IMR-90 (cell line): ENCODE data around the gene SLITRK1. TPM values are rescaled to one million over a fixed set of nuclear protein-coding genes. Genes with fewer than 3 reads are reported as not detected.

Source experiments
- ATAC-seq: fragments of 200-7000 bp; cut with Tn5 transposase; 2 replicates; pipeline ENCODE4 v1.9.1; 2020; ENCODE audit warnings: low read depth, mild to moderate bottlenecking, moderate library complexity
- BruUV-seq: library from RNA; stranded (reverse); fragments of 400-500 nt; replicated peaks from 2 replicates; lab custom pipeline; 2021; lab: Mats Ljungman, UMichigan
- CTCF ChIA-PET: fragments of 300-600 bp; formaldehyde crosslinking; extraction: SDS; loops from one replicate; lab custom pipeline; 2021; ENCODE audit warnings: antibody characterized with exemption; lab: Yijun Ruan, JAX
- POLR2A ChIA-PET: fragments of 300-600 bp; sonication (Branson Sonifier 250); formaldehyde crosslinking; loops from one replicate; lab custom pipeline; 2022; ENCODE audit warnings: antibody characterized with exemption; ENCODE audit not compliant: unreplicated experiment; lab: Charles Lee
- DNase-seq: peaks from one replicate; pipeline ENCODE4 v3.0.0; 2013
- H2AFZ ChIP-seq: replicated peaks from 2 replicates; pipeline ENCODE3; 2013; ENCODE audit warnings: low read length, mild to moderate bottlenecking; ENCODE audit not compliant: poor library complexity
- H2AK5ac ChIP-seq: 2 replicates; pipeline ENCODE4 v1.6.1; 2013; ENCODE audit warnings: low read depth, low read length, inconsistent platforms
- H2AK9ac ChIP-seq: replicated peaks from 2 replicates; pipeline ENCODE3; 2013; ENCODE audit warnings: mild to moderate bottlenecking, low read depth, low read length, moderate library complexity; ENCODE audit not compliant: poor library complexity
- H2BK120ac ChIP-seq: 2 replicates; pipeline ENCODE4 v1.6.1; 2013; ENCODE audit warnings: low read depth, low read length, inconsistent platforms
- H2BK15ac ChIP-seq: 3 replicates; pipeline ENCODE4 v1.6.1; 2013; ENCODE audit warnings: low read depth, low read length, inconsistent platforms
- H2BK20ac ChIP-seq: 2 replicates; pipeline ENCODE4 v1.6.1; 2013; ENCODE audit warnings: low read depth, mild to moderate bottlenecking, inconsistent platforms, low read length, moderate library complexity
- H2BK5ac ChIP-seq: 2 replicates; pipeline ENCODE4 v1.6.1; 2013; ENCODE audit warnings: mild to moderate bottlenecking, low read depth, low read length, inconsistent platforms; ENCODE audit not compliant: poor library complexity, severe bottlenecking
- H3K14ac ChIP-seq: replicated peaks from 2 replicates; pipeline ENCODE4 v1.6.1; 2013; ENCODE audit warnings: low read depth, low read length, inconsistent platforms
- H3K18ac ChIP-seq: 2 replicates; pipeline ENCODE4 v1.6.1; 2013; ENCODE audit warnings: low read depth, low read length, control low read depth
- H3K23ac ChIP-seq: 2 replicates; pipeline ENCODE4 v1.6.1; 2013; ENCODE audit warnings: low read depth, low read length, inconsistent platforms
- H3K27ac ChIP-seq: 2 replicates; pipeline ENCODE4 v1.5.1; 2013; ENCODE audit warnings: mild to moderate bottlenecking, control low read depth, low read length; ENCODE audit not compliant: insufficient read depth
- H3K27me3 ChIP-seq: 2 replicates; pipeline ENCODE4 v1.6.1; 2013; ENCODE audit warnings: low read length; ENCODE audit not compliant: control insufficient read depth, insufficient read depth
- H3K36me3 ChIP-seq: 2 replicates; pipeline ENCODE4 v1.6.1; 2013; ENCODE audit warnings: low read length, mixed read lengths; ENCODE audit not compliant: control insufficient read depth, insufficient read depth
- H3K4ac ChIP-seq: 2 replicates; pipeline ENCODE4 v1.6.1; 2013; ENCODE audit warnings: low read depth, low read length, inconsistent platforms
- H3K4me1 ChIP-seq: 2 replicates; pipeline ENCODE4 v1.6.1; 2013; ENCODE audit warnings: low read length, mixed read lengths; ENCODE audit not compliant: control insufficient read depth, insufficient read depth
- H3K4me2 ChIP-seq: 2 replicates; pipeline ENCODE4 v1.6.1; 2013; ENCODE audit warnings: low read depth, mild to moderate bottlenecking, control low read depth, low read length, moderate library complexity
- H3K4me3 ChIP-seq: 2 replicates; pipeline ENCODE4 v1.5.1; 2013; ENCODE audit warnings: low read depth, mild to moderate bottlenecking, control low read depth, low read length, moderate library complexity; ENCODE audit not compliant: insufficient read depth
- H3K56ac ChIP-seq: 2 replicates; pipeline ENCODE4 v1.6.1; 2013; ENCODE audit warnings: low read length, inconsistent platforms; ENCODE audit not compliant: insufficient read depth; ENCODE audit errors: extremely low read depth
- H3K79me1 ChIP-seq, 2 experiments: 2 replicates each; pipeline ENCODE4 v1.6.1; 2013; ENCODE audit warnings: low read length in 2 of 2, inconsistent platforms in 1 of 2, low read depth in 1 of 2
- H3K9ac ChIP-seq: 2 replicates; pipeline ENCODE4 v1.6.1; 2013; ENCODE audit warnings: low read depth, low read length, control low read depth
- H3K9me1 ChIP-seq: 2 replicates; pipeline ENCODE4 v1.6.1; 2013; ENCODE audit warnings: low read length, inconsistent platforms; ENCODE audit not compliant: insufficient read depth
- H3K9me3 ChIP-seq: 2 replicates; pipeline ENCODE4 v1.6.1; 2013; ENCODE audit warnings: low read length; ENCODE audit not compliant: control insufficient read depth, insufficient read depth
- H4K20me1 ChIP-seq: 2 replicates; pipeline ENCODE4 v1.6.1; 2013; ENCODE audit warnings: low read length, inconsistent platforms; ENCODE audit not compliant: insufficient read depth
- H4K5ac ChIP-seq: 2 replicates; pipeline ENCODE4 v1.6.1; 2013; ENCODE audit warnings: mild to moderate bottlenecking, low read depth, low read length, control low read depth
- H4K8ac ChIP-seq, 2 experiments: 2 replicates each; pipeline ENCODE4 v1.6.1; 2013; ENCODE audit warnings: low read depth in 2 of 2, low read length in 2 of 2, control low read depth in 1 of 2, inconsistent platforms in 1 of 2
- H4K91ac ChIP-seq: 2 replicates; pipeline ENCODE4 v1.6.1; 2013; ENCODE audit warnings: low read depth, low read length, inconsistent platforms; ENCODE audit not compliant: insufficient read depth
- BHLHE40 ChIP-seq: fragments of 150-350 bp; IDR thresholded peaks from 2 replicates; pipeline ENCODE4 v1.6.1; 2016; ENCODE audit warnings: mild to moderate bottlenecking, low read depth, low read length
- CHD1 ChIP-seq: IDR thresholded peaks from 2 replicates; pipeline ENCODE4 v1.6.1; 2012; ENCODE audit warnings: low read depth, low read length, improper control_type of control experiment
- CTCF ChIP-seq: conservative IDR thresholded peaks from 2 replicates; pipeline ENCODE4 v1.5.1; 2012; ENCODE audit warnings: mild to moderate bottlenecking, low read depth, low read length, improper control_type of control experiment
- ELK1 ChIP-seq: fragments of 150-350 bp; IDR thresholded peaks from 2 replicates; pipeline ENCODE4 v1.6.1; 2016; ENCODE audit warnings: low read depth, mild to moderate bottlenecking, low read length, moderate library complexity, borderline replicate concordance
- FOS ChIP-seq: fragments of 150-350 bp; IDR thresholded peaks from 2 replicates; pipeline ENCODE4 v1.6.1; 2016; ENCODE audit warnings: low read depth, low read length
- MAFK ChIP-seq: IDR thresholded peaks from 2 replicates; pipeline ENCODE4 v1.6.1; 2012; ENCODE audit warnings: low read depth, low read length, improper control_type of control experiment
- MAZ ChIP-seq: IDR thresholded peaks from 2 replicates; pipeline ENCODE4 v1.6.1; 2012; ENCODE audit warnings: low read depth, mild to moderate bottlenecking, low read length, improper control_type of control experiment, moderate library complexity, borderline replicate concordance
- MXI1 ChIP-seq: IDR thresholded peaks from 2 replicates; pipeline ENCODE4 v1.6.1; 2012; ENCODE audit warnings: low read depth, mild to moderate bottlenecking, low read length, moderate library complexity, borderline replicate concordance
- POLR2A ChIP-seq: IDR thresholded peaks from 2 replicates; pipeline ENCODE4 v1.6.1; 2012; ENCODE audit warnings: mild to moderate bottlenecking, low read depth, low read length
- RAD21 ChIP-seq: IDR thresholded peaks from 2 replicates; pipeline ENCODE4 v1.6.1; 2012; ENCODE audit warnings: low read length, improper control_type of control experiment
- RFX5 ChIP-seq: IDR thresholded peaks from 2 replicates; pipeline ENCODE4 v1.8.0; 2012; ENCODE audit warnings: low read depth, mild to moderate bottlenecking, low read length, moderate library complexity
- USF2 ChIP-seq: fragments of 150-350 bp; IDR thresholded peaks from 2 replicates; pipeline ENCODE4 v1.6.1; 2017; ENCODE audit warnings: mild to moderate bottlenecking, antibody characterized with exemption, low read length, low read depth
- WGBS, 2 experiments: methylation state at CpG; one replicate each; pipeline versions ENCODE4 v1.1.5 to v1.1.7; 2013; ENCODE audit warnings: missing lambda C conversion rate in 2 of 2; ENCODE audit not compliant: insufficient read length in 1 of 2; ENCODE audit errors: extremely low coverage in 2 of 2; 5-methylcytosine and 5-hydroxymethylcytosine counted together
- dilution Hi-C: fragments of 300-500 bp; cut with HindIII; formaldehyde crosslinking; loops from one replicate; pipeline ENCODE4 v1.14.3; 2018; ENCODE audit warnings: low sequenced_read_pairs; ENCODE audit not compliant: unreplicated experiment
- in situ Hi-C: fragments of 300-500 bp; cut with MboI; formaldehyde crosslinking; loops from 3 replicates; pipeline ENCODE4 v1.14.3; 2019; ENCODE audit warnings: low sequenced_read_pairs, inconsistent platforms, mixed read lengths
- intact Hi-C: fragments of 100-400 bp; cut with micrococcal nuclease; formaldehyde crosslinking; loops from 2 replicates; pipeline ENCODE4 v1.10.0; 2022
- polyA plus RNA-seq, 3 experiments: library from polyadenylated mRNA; depleted of rRNA; stranded (reverse); fragments of >200 nt; gene quantifications; 2 replicates each; pipeline ENCODE4 v1.2.3, GENCODE V29; 2012; ENCODE audit warnings: low replicate concordance in 1 of 3
- total RNA-seq: library from RNA; depleted of rRNA; stranded (reverse); fragments of >200 nt; gene quantifications from 2 replicates; pipeline ENCODE4 v1.2.3, GENCODE V29; 2012

SLITRK1 gene
- total and polyA plus RNA-seq, 2 of the 4 experiments (the other 2 are of a cell fraction), result under 0.01 to 0.07 TPM

- Histone ChIP-seq H3K4me2 (no peak overlapping the region), H3K27me3 (no peaks in the 10 kb centered on the region), H3K9ac (no peak overlapping the region), H4K20me1 (no peaks in the 10 kb centered on the region), H2BK120ac (no peak overlapping the region), H3K36me3 (no peaks in the 10 kb centered on the region), H2BK5ac (no peak overlapping the region), H3K9me3 (peaks cover 10% of the 10 kb centered on the region; the same call in 1 of the 2 replicates), H3K27ac (no peak overlapping the region), H3K4me3 (no peak overlapping the region), H3K79me1 (no peaks in the 10 kb centered on the region), H4K91ac (no peak overlapping the region), H2AK9ac (no peak overlapping the region), H3K14ac (no peak overlapping the region), H3K4ac (no peak overlapping the region), H4K5ac (no peak overlapping the region), H2BK20ac (no peak overlapping the region), H2AFZ (no peak overlapping the region), H3K18ac (no peak overlapping the region), H2AK5ac (no peak overlapping the region), H3K23ac (no peak overlapping the region), H4K8ac (no peak overlapping the region), H3K9me1 (no peaks in the 10 kb centered on the region), H3K56ac (no peak overlapping the region), H2BK15ac (no peak overlapping the region), H3K4me1 (no peaks in the 10 kb centered on the region)
- BruUV-seq, result no TSS peak
- TF ChIP-seq RFX5 (no peak), POLR2A (no peak), BHLHE40 (no peak), MAFK (no peak), USF2 (no peak), CTCF (no peak), RAD21 (no peak), MAZ (no peak), CHD1 (no peak), MXI1 (no peak), ELK1 (no peak), FOS (no peak)
- WGBS, 2 experiments, result no CpG with 5 or more reads among the region's 5 CpGs
- ATAC-seq (no peak), DNase-seq (no peak)
- CTCF ChIA-PET, result no interaction called here
- dilution Hi-C loops, result no loop called here
- POLR2A ChIA-PET, result no interaction called here
- intact Hi-C loops, result no loop called here
- in situ Hi-C loops, result no loop called here
Measured at GRCh38 chr13:83905641-83906040, 23.4 kb upstream of the SLITRK1 start.
